IMR-90 (cell line): Measurements from ENCODE around the gene COX19. TPM values are rescaled to one million over a fixed set of nuclear protein-coding genes. Genes with fewer than 3 reads are reported as not detected.

ENCODE experiments used
- ATAC-seq: fragments of 200-7000 bp; cut with Tn5 transposase; 2 replicates; pipeline ENCODE4 v1.9.1; 2020; ENCODE audit warnings: low read depth, mild to moderate bottlenecking, moderate library complexity
- BruUV-seq: library from RNA; stranded (reverse); fragments of 400-500 nt; replicated peaks from 2 replicates; lab custom pipeline; 2021; lab: Mats Ljungman, UMichigan
- CTCF ChIA-PET: fragments of 300-600 bp; formaldehyde crosslinking; extraction: SDS; loops from one replicate; lab custom pipeline; 2021; ENCODE audit warnings: antibody characterized with exemption; lab: Yijun Ruan, JAX
- POLR2A ChIA-PET: fragments of 300-600 bp; sonication (Branson Sonifier 250); formaldehyde crosslinking; loops from one replicate; lab custom pipeline; 2022; ENCODE audit warnings: antibody characterized with exemption; ENCODE audit not compliant: unreplicated experiment; lab: Charles Lee
- DNase-seq: peaks from one replicate; pipeline ENCODE4 v3.0.0; 2013
- H2AFZ ChIP-seq: replicated peaks from 2 replicates; pipeline ENCODE3; 2013; ENCODE audit warnings: low read length, mild to moderate bottlenecking; ENCODE audit not compliant: poor library complexity
- H2AK5ac ChIP-seq: 2 replicates; pipeline ENCODE4 v1.6.1; 2013; ENCODE audit warnings: low read depth, low read length, inconsistent platforms
- H2AK9ac ChIP-seq: replicated peaks from 2 replicates; pipeline ENCODE3; 2013; ENCODE audit warnings: mild to moderate bottlenecking, low read depth, low read length, moderate library complexity; ENCODE audit not compliant: poor library complexity
- H2BK120ac ChIP-seq: 2 replicates; pipeline ENCODE4 v1.6.1; 2013; ENCODE audit warnings: low read depth, low read length, inconsistent platforms
- H2BK15ac ChIP-seq: 3 replicates; pipeline ENCODE4 v1.6.1; 2013; ENCODE audit warnings: low read depth, low read length, inconsistent platforms
- H2BK20ac ChIP-seq: 2 replicates; pipeline ENCODE4 v1.6.1; 2013; ENCODE audit warnings: low read depth, mild to moderate bottlenecking, inconsistent platforms, low read length, moderate library complexity
- H2BK5ac ChIP-seq: 2 replicates; pipeline ENCODE4 v1.6.1; 2013; ENCODE audit warnings: mild to moderate bottlenecking, low read depth, low read length, inconsistent platforms; ENCODE audit not compliant: poor library complexity, severe bottlenecking
- H3K14ac ChIP-seq: replicated peaks from 2 replicates; pipeline ENCODE4 v1.6.1; 2013; ENCODE audit warnings: low read depth, low read length, inconsistent platforms
- H3K18ac ChIP-seq: 2 replicates; pipeline ENCODE4 v1.6.1; 2013; ENCODE audit warnings: low read depth, low read length, control low read depth
- H3K23ac ChIP-seq: 2 replicates; pipeline ENCODE4 v1.6.1; 2013; ENCODE audit warnings: low read depth, low read length, inconsistent platforms
- H3K27ac ChIP-seq: 2 replicates; pipeline ENCODE4 v1.5.1; 2013; ENCODE audit warnings: mild to moderate bottlenecking, control low read depth, low read length; ENCODE audit not compliant: insufficient read depth
- H3K27me3 ChIP-seq: 2 replicates; pipeline ENCODE4 v1.6.1; 2013; ENCODE audit warnings: low read length; ENCODE audit not compliant: control insufficient read depth, insufficient read depth
- H3K36me3 ChIP-seq: 2 replicates; pipeline ENCODE4 v1.6.1; 2013; ENCODE audit warnings: low read length, mixed read lengths; ENCODE audit not compliant: control insufficient read depth, insufficient read depth
- H3K4ac ChIP-seq: 2 replicates; pipeline ENCODE4 v1.6.1; 2013; ENCODE audit warnings: low read depth, low read length, inconsistent platforms
- H3K4me1 ChIP-seq: 2 replicates; pipeline ENCODE4 v1.6.1; 2013; ENCODE audit warnings: low read length, mixed read lengths; ENCODE audit not compliant: control insufficient read depth, insufficient read depth
- H3K4me2 ChIP-seq: 2 replicates; pipeline ENCODE4 v1.6.1; 2013; ENCODE audit warnings: low read depth, mild to moderate bottlenecking, control low read depth, low read length, moderate library complexity
- H3K4me3 ChIP-seq: 2 replicates; pipeline ENCODE4 v1.5.1; 2013; ENCODE audit warnings: low read depth, mild to moderate bottlenecking, control low read depth, low read length, moderate library complexity; ENCODE audit not compliant: insufficient read depth
- H3K56ac ChIP-seq: 2 replicates; pipeline ENCODE4 v1.6.1; 2013; ENCODE audit warnings: low read length, inconsistent platforms; ENCODE audit not compliant: insufficient read depth; ENCODE audit errors: extremely low read depth
- H3K79me1 ChIP-seq, 2 experiments: 2 replicates each; pipeline ENCODE4 v1.6.1; 2013; ENCODE audit warnings: low read length in 2 of 2, inconsistent platforms in 1 of 2, low read depth in 1 of 2
- H3K9ac ChIP-seq: 2 replicates; pipeline ENCODE4 v1.6.1; 2013; ENCODE audit warnings: low read depth, low read length, control low read depth
- H3K9me1 ChIP-seq: 2 replicates; pipeline ENCODE4 v1.6.1; 2013; ENCODE audit warnings: low read length, inconsistent platforms; ENCODE audit not compliant: insufficient read depth
- H3K9me3 ChIP-seq: 2 replicates; pipeline ENCODE4 v1.6.1; 2013; ENCODE audit warnings: low read length; ENCODE audit not compliant: control insufficient read depth, insufficient read depth
- H4K20me1 ChIP-seq: 2 replicates; pipeline ENCODE4 v1.6.1; 2013; ENCODE audit warnings: low read length, inconsistent platforms; ENCODE audit not compliant: insufficient read depth
- H4K5ac ChIP-seq: 2 replicates; pipeline ENCODE4 v1.6.1; 2013; ENCODE audit warnings: mild to moderate bottlenecking, low read depth, low read length, control low read depth
- H4K8ac ChIP-seq, 2 experiments: 2 replicates each; pipeline ENCODE4 v1.6.1; 2013; ENCODE audit warnings: low read depth in 2 of 2, low read length in 2 of 2, control low read depth in 1 of 2, inconsistent platforms in 1 of 2
- H4K91ac ChIP-seq: 2 replicates; pipeline ENCODE4 v1.6.1; 2013; ENCODE audit warnings: low read depth, low read length, inconsistent platforms; ENCODE audit not compliant: insufficient read depth
- CEBPB ChIP-seq: IDR thresholded peaks from 2 replicates; pipeline ENCODE4 v1.6.1; 2012; ENCODE audit warnings: low read depth, low read length, improper control_type of control experiment
- MXI1 ChIP-seq: IDR thresholded peaks from 2 replicates; pipeline ENCODE4 v1.6.1; 2012; ENCODE audit warnings: low read depth, mild to moderate bottlenecking, low read length, moderate library complexity, borderline replicate concordance
- NFE2L2 ChIP-seq: fragments of 150-350 bp; IDR thresholded peaks from 2 replicates; pipeline ENCODE4 v1.6.1; 2016; ENCODE audit warnings: low read depth, mild to moderate bottlenecking, low read length
- POLR2A ChIP-seq: IDR thresholded peaks from 2 replicates; pipeline ENCODE4 v1.6.1; 2012; ENCODE audit warnings: mild to moderate bottlenecking, low read depth, low read length
- RAD21 ChIP-seq: IDR thresholded peaks from 2 replicates; pipeline ENCODE4 v1.6.1; 2012; ENCODE audit warnings: low read length, improper control_type of control experiment
- WGBS, 2 experiments: methylation state at CpG; one replicate each; pipeline versions ENCODE4 v1.1.5 to v1.1.7; 2013; ENCODE audit warnings: missing lambda C conversion rate in 2 of 2; ENCODE audit not compliant: insufficient read length in 1 of 2; ENCODE audit errors: extremely low coverage in 2 of 2; 5-methylcytosine and 5-hydroxymethylcytosine counted together
- dilution Hi-C: fragments of 300-500 bp; cut with HindIII; formaldehyde crosslinking; loops from one replicate; pipeline ENCODE4 v1.14.3; 2018; ENCODE audit warnings: low sequenced_read_pairs; ENCODE audit not compliant: unreplicated experiment
- in situ Hi-C: fragments of 300-500 bp; cut with MboI; formaldehyde crosslinking; loops from 3 replicates; pipeline ENCODE4 v1.14.3; 2019; ENCODE audit warnings: low sequenced_read_pairs, inconsistent platforms, mixed read lengths
- intact Hi-C: fragments of 100-400 bp; cut with micrococcal nuclease; formaldehyde crosslinking; loops from 2 replicates; pipeline ENCODE4 v1.10.0; 2022
- polyA plus RNA-seq, 3 experiments: library from polyadenylated mRNA; depleted of rRNA; stranded (reverse); fragments of >200 nt; gene quantifications; 2 replicates each; pipeline ENCODE4 v1.2.3, GENCODE V29; 2012; ENCODE audit warnings: low replicate concordance in 1 of 3
- total RNA-seq: library from RNA; depleted of rRNA; stranded (reverse); fragments of >200 nt; gene quantifications from 2 replicates; pipeline ENCODE4 v1.2.3, GENCODE V29; 2012
- TF ChIP-seq, protein P1 (sequence below): conservative IDR thresholded peaks from 2 replicates; pipeline ENCODE4 v1.5.1; 2012; ENCODE audit warnings: mild to moderate bottlenecking, low read depth, low read length, improper control_type of control experiment
- TF ChIP-seq, protein P2 (sequence below): fragments of 150-350 bp; IDR thresholded peaks from 2 replicates; pipeline ENCODE4 v1.6.1; 2017; ENCODE audit warnings: mild to moderate bottlenecking, antibody characterized with exemption, low read length, low read depth

The COX19 gene
- total and polyA plus RNA-seq, 2 of the 4 experiments (the other 2 are of a cell fraction): 3.9 to 7.3 TPM

DNA sequence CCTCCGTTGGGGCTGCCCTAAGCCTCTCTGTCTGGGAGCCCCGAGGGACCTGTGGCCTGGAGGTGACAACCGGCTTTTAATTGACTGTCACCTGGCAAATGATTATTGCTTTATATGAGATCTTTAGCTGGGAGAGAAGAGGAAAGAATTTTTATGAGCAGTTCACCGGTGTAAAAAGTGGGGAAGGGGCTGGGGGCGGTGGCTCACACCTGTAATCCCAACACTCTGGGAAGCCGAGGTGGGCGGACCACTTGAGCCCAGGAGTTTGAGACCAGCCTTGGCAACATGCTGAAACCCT, 2.6 kb upstream of the COX19 start:
- TF ChIP-seq CEBPB: no peak
- TF ChIP-seq MXI1: no peak
- TF ChIP-seq, protein P1, sequence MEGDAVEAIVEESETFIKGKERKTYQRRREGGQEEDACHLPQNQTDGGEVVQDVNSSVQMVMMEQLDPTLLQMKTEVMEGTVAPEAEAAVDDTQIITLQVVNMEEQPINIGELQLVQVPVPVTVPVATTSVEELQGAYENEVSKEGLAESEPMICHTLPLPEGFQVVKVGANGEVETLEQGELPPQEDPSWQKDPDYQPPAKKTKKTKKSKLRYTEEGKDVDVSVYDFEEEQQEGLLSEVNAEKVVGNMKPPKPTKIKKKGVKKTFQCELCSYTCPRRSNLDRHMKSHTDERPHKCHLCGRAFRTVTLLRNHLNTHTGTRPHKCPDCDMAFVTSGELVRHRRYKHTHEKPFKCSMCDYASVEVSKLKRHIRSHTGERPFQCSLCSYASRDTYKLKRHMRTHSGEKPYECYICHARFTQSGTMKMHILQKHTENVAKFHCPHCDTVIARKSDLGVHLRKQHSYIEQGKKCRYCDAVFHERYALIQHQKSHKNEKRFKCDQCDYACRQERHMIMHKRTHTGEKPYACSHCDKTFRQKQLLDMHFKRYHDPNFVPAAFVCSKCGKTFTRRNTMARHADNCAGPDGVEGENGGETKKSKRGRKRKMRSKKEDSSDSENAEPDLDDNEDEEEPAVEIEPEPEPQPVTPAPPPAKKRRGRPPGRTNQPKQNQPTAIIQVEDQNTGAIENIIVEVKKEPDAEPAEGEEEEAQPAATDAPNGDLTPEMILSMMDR: no peak
- no peak for TF ChIP-seq POLR2A
- no peak for TF ChIP-seq NFE2L2
- TF ChIP-seq RAD21: no peak
- TF ChIP-seq, protein P2, sequence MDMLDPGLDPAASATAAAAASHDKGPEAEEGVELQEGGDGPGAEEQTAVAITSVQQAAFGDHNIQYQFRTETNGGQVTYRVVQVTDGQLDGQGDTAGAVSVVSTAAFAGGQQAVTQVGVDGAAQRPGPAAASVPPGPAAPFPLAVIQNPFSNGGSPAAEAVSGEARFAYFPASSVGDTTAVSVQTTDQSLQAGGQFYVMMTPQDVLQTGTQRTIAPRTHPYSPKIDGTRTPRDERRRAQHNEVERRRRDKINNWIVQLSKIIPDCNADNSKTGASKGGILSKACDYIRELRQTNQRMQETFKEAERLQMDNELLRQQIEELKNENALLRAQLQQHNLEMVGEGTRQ: no peak
- H3K14ac ChIP-seq: no peak overlapping the region
- H2BK15ac ChIP-seq: no peak overlapping the region
- H3K23ac ChIP-seq: no peak overlapping the region
- H3K56ac ChIP-seq: no peak overlapping the region
- H2BK5ac ChIP-seq: no peak overlapping the region
- BruUV-seq: no TSS peak
- no peak overlapping the region for H2BK120ac ChIP-seq
- no peaks in the 10 kb centered on the region for H3K9me3 ChIP-seq
- H3K79me1 ChIP-seq: peaks cover under 1 to 20% of the 10 kb centered on the region in 2 experiments; a peak in 3 of 4 replicates
- peaks cover 4% of the 10 kb centered on the region for H3K4me1 ChIP-seq
- no peak overlapping the region for H4K91ac ChIP-seq
- dilution Hi-C loops: no loop called here
- no peak overlapping the region for H2AK5ac ChIP-seq
- no peaks in the 10 kb centered on the region; the same call in 1 of the 2 replicates for H3K9me1 ChIP-seq
- ChIA-PET CTCF (interaction anchor here (1.3 kb wide), 1 partner anchor 15 kb away, joined by 5 read pairs; no protein-coding TSS in a partner anchor), POLR2A (no interaction called here)
- peaks cover 22% of the 10 kb centered on the region for H4K20me1 ChIP-seq
- no peaks in the 10 kb centered on the region; the same call in 1 of the 2 replicates for H3K27me3 ChIP-seq
- no peak overlapping the region for H4K8ac ChIP-seq
- no peak overlapping the region for H3K4ac ChIP-seq
- H3K27ac ChIP-seq: no peak overlapping the region
- no CpG with 5 or more reads among the region's 7 CpGs for WGBS, 2 experiments
- in situ Hi-C loops: no loop called here
- ATAC-seq (no peak), DNase-seq (no peak)
- H3K9ac ChIP-seq: no peak overlapping the region
- H3K4me3 ChIP-seq: no peak overlapping the region
- intact Hi-C loops: no loop called here
- H3K36me3 ChIP-seq: no peaks in the 10 kb centered on the region
- no peak overlapping the region for H2AFZ ChIP-seq
- no peak overlapping the region for H3K4me2 ChIP-seq
- no peak overlapping the region for H4K5ac ChIP-seq
- H2BK20ac ChIP-seq: no peak overlapping the region
- H2AK9ac ChIP-seq: no peak overlapping the region
- H3K18ac ChIP-seq: no peak overlapping the region
